C4-2B (cell line): ENCODE data around the gene AFF3.

Source experiments
- CTCF ChIP-seq: fragments of 450-650 bp; conservative IDR thresholded peaks from 2 replicates; pipeline ENCODE4 v1.5.1; 2017; ENCODE audit warnings: mild to moderate bottlenecking
- ZFX ChIP-seq: fragments of 450-650 bp; IDR thresholded peaks from 2 replicates; pipeline ENCODE4 v1.6.1; 2017

GRCh38 chr2:100059638-100060037 lies 82.8 kb downstream of the AFF3 start:
- no peak for TF ChIP-seq CTCF
- no peak for TF ChIP-seq ZFX
